IMR-90 (cell line): ENCODE results near the gene FAF2. TPM values are rescaled to one million over a fixed set of nuclear protein-coding genes. Genes with fewer than 3 reads are reported as not detected.
"Not testable (repeated sequence)": the region's sequence is repeated elsewhere in the genome, so short reads cannot be mapped to it uniquely, and the experiment has no call there.

ENCODE experiments used
- ATAC-seq: fragments of 200-7000 bp; cut with Tn5 transposase; 2 replicates; pipeline ENCODE4 v1.9.1; 2020; ENCODE audit warnings: low read depth, mild to moderate bottlenecking, moderate library complexity
- BruUV-seq: library from RNA; stranded (reverse); fragments of 400-500 nt; replicated peaks from 2 replicates; lab custom pipeline; 2021; lab: Mats Ljungman, UMichigan
- CTCF ChIA-PET: fragments of 300-600 bp; formaldehyde crosslinking; extraction: SDS; loops from one replicate; lab custom pipeline; 2021; ENCODE audit warnings: antibody characterized with exemption; lab: Yijun Ruan, JAX
- POLR2A ChIA-PET: fragments of 300-600 bp; sonication (Branson Sonifier 250); formaldehyde crosslinking; loops from one replicate; lab custom pipeline; 2022; ENCODE audit warnings: antibody characterized with exemption; ENCODE audit not compliant: unreplicated experiment; lab: Charles Lee
- DNase-seq: peaks from one replicate; pipeline ENCODE4 v3.0.0; 2013
- H2AFZ ChIP-seq: replicated peaks from 2 replicates; pipeline ENCODE3; 2013; ENCODE audit warnings: low read length, mild to moderate bottlenecking; ENCODE audit not compliant: poor library complexity
- H2AK5ac ChIP-seq: 2 replicates; pipeline ENCODE4 v1.6.1; 2013; ENCODE audit warnings: low read depth, low read length, inconsistent platforms
- H2AK9ac ChIP-seq: replicated peaks from 2 replicates; pipeline ENCODE3; 2013; ENCODE audit warnings: mild to moderate bottlenecking, low read depth, low read length, moderate library complexity; ENCODE audit not compliant: poor library complexity
- H2BK120ac ChIP-seq: 2 replicates; pipeline ENCODE4 v1.6.1; 2013; ENCODE audit warnings: low read depth, low read length, inconsistent platforms
- H2BK15ac ChIP-seq: 3 replicates; pipeline ENCODE4 v1.6.1; 2013; ENCODE audit warnings: low read depth, low read length, inconsistent platforms
- H2BK20ac ChIP-seq: 2 replicates; pipeline ENCODE4 v1.6.1; 2013; ENCODE audit warnings: low read depth, mild to moderate bottlenecking, inconsistent platforms, low read length, moderate library complexity
- H2BK5ac ChIP-seq: 2 replicates; pipeline ENCODE4 v1.6.1; 2013; ENCODE audit warnings: mild to moderate bottlenecking, low read depth, low read length, inconsistent platforms; ENCODE audit not compliant: poor library complexity, severe bottlenecking
- H3K14ac ChIP-seq: replicated peaks from 2 replicates; pipeline ENCODE4 v1.6.1; 2013; ENCODE audit warnings: low read depth, low read length, inconsistent platforms
- H3K18ac ChIP-seq: 2 replicates; pipeline ENCODE4 v1.6.1; 2013; ENCODE audit warnings: low read depth, low read length, control low read depth
- H3K23ac ChIP-seq: 2 replicates; pipeline ENCODE4 v1.6.1; 2013; ENCODE audit warnings: low read depth, low read length, inconsistent platforms
- H3K27ac ChIP-seq: 2 replicates; pipeline ENCODE4 v1.5.1; 2013; ENCODE audit warnings: mild to moderate bottlenecking, control low read depth, low read length; ENCODE audit not compliant: insufficient read depth
- H3K27me3 ChIP-seq: 2 replicates; pipeline ENCODE4 v1.6.1; 2013; ENCODE audit warnings: low read length; ENCODE audit not compliant: control insufficient read depth, insufficient read depth
- H3K36me3 ChIP-seq: 2 replicates; pipeline ENCODE4 v1.6.1; 2013; ENCODE audit warnings: low read length, mixed read lengths; ENCODE audit not compliant: control insufficient read depth, insufficient read depth
- H3K4ac ChIP-seq: 2 replicates; pipeline ENCODE4 v1.6.1; 2013; ENCODE audit warnings: low read depth, low read length, inconsistent platforms
- H3K4me1 ChIP-seq: 2 replicates; pipeline ENCODE4 v1.6.1; 2013; ENCODE audit warnings: low read length, mixed read lengths; ENCODE audit not compliant: control insufficient read depth, insufficient read depth
- H3K4me2 ChIP-seq: 2 replicates; pipeline ENCODE4 v1.6.1; 2013; ENCODE audit warnings: low read depth, mild to moderate bottlenecking, control low read depth, low read length, moderate library complexity
- H3K4me3 ChIP-seq: 2 replicates; pipeline ENCODE4 v1.5.1; 2013; ENCODE audit warnings: low read depth, mild to moderate bottlenecking, control low read depth, low read length, moderate library complexity; ENCODE audit not compliant: insufficient read depth
- H3K56ac ChIP-seq: 2 replicates; pipeline ENCODE4 v1.6.1; 2013; ENCODE audit warnings: low read length, inconsistent platforms; ENCODE audit not compliant: insufficient read depth; ENCODE audit errors: extremely low read depth
- H3K79me1 ChIP-seq, 2 experiments: 2 replicates each; pipeline ENCODE4 v1.6.1; 2013; ENCODE audit warnings: low read length in 2 of 2, inconsistent platforms in 1 of 2, low read depth in 1 of 2
- H3K9ac ChIP-seq: 2 replicates; pipeline ENCODE4 v1.6.1; 2013; ENCODE audit warnings: low read depth, low read length, control low read depth
- H3K9me1 ChIP-seq: 2 replicates; pipeline ENCODE4 v1.6.1; 2013; ENCODE audit warnings: low read length, inconsistent platforms; ENCODE audit not compliant: insufficient read depth
- H3K9me3 ChIP-seq: 2 replicates; pipeline ENCODE4 v1.6.1; 2013; ENCODE audit warnings: low read length; ENCODE audit not compliant: control insufficient read depth, insufficient read depth
- H4K20me1 ChIP-seq: 2 replicates; pipeline ENCODE4 v1.6.1; 2013; ENCODE audit warnings: low read length, inconsistent platforms; ENCODE audit not compliant: insufficient read depth
- H4K5ac ChIP-seq: 2 replicates; pipeline ENCODE4 v1.6.1; 2013; ENCODE audit warnings: mild to moderate bottlenecking, low read depth, low read length, control low read depth
- H4K8ac ChIP-seq, 2 experiments: 2 replicates each; pipeline ENCODE4 v1.6.1; 2013; ENCODE audit warnings: low read depth in 2 of 2, low read length in 2 of 2, control low read depth in 1 of 2, inconsistent platforms in 1 of 2
- H4K91ac ChIP-seq: 2 replicates; pipeline ENCODE4 v1.6.1; 2013; ENCODE audit warnings: low read depth, low read length, inconsistent platforms; ENCODE audit not compliant: insufficient read depth
- WGBS, 2 experiments: methylation state at CpG; one replicate each; pipeline versions ENCODE4 v1.1.5 to v1.1.7; 2013; ENCODE audit warnings: missing lambda C conversion rate in 2 of 2; ENCODE audit not compliant: insufficient read length in 1 of 2; ENCODE audit errors: extremely low coverage in 2 of 2; 5-methylcytosine and 5-hydroxymethylcytosine counted together
- dilution Hi-C: fragments of 300-500 bp; cut with HindIII; formaldehyde crosslinking; loops from one replicate; pipeline ENCODE4 v1.14.3; 2018; ENCODE audit warnings: low sequenced_read_pairs; ENCODE audit not compliant: unreplicated experiment
- in situ Hi-C: fragments of 300-500 bp; cut with MboI; formaldehyde crosslinking; loops from 3 replicates; pipeline ENCODE4 v1.14.3; 2019; ENCODE audit warnings: low sequenced_read_pairs, inconsistent platforms, mixed read lengths
- intact Hi-C: fragments of 100-400 bp; cut with micrococcal nuclease; formaldehyde crosslinking; loops from 2 replicates; pipeline ENCODE4 v1.10.0; 2022
- polyA plus RNA-seq, 3 experiments: library from polyadenylated mRNA; depleted of rRNA; stranded (reverse); fragments of >200 nt; gene quantifications; 2 replicates each; pipeline ENCODE4 v1.2.3, GENCODE V29; 2012; ENCODE audit warnings: low replicate concordance in 1 of 3
- total RNA-seq: library from RNA; depleted of rRNA; stranded (reverse); fragments of >200 nt; gene quantifications from 2 replicates; pipeline ENCODE4 v1.2.3, GENCODE V29; 2012

The FAF2 gene
- total and polyA plus RNA-seq, 2 of the 4 experiments (the other 2 are of a cell fraction) = 32.9 to 47.0 TPM

DNA sequence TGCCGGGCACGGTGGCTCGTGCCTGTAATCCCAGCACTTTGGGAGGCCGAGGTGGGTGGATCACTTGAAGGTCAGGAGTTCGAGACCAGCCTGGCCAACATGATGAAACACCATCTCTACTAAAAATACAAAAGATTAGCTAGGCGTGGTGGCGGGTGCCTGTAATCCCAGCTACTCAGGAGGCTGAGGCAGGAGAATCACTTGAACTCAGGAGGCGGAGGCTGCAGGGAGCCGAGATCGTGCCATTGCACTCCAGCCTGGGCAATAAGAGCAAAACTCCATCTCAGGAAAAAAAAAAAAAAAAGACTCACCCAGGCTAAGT is 40.0 kb upstream of the FAF2 start:
- H2BK20ac ChIP-seq, BruUV-seq, H3K27me3 ChIP-seq, H2AFZ ChIP-seq, H3K56ac ChIP-seq, H3K14ac ChIP-seq, H3K9me1 ChIP-seq, dilution Hi-C loops, H4K91ac ChIP-seq, H3K4me3 ChIP-seq, H2BK5ac ChIP-seq, H3K23ac ChIP-seq, H2AK9ac ChIP-seq, H3K9ac ChIP-seq, H3K27ac ChIP-seq, intact Hi-C loops, H4K8ac ChIP-seq, H3K4me2 ChIP-seq, POLR2A ChIA-PET, H4K5ac ChIP-seq, H3K18ac ChIP-seq, DNase-seq, H2BK120ac ChIP-seq, H2AK5ac ChIP-seq, H3K4ac ChIP-seq, H2BK15ac ChIP-seq, ATAC-seq, H3K9me3 ChIP-seq, in situ Hi-C loops, H3K4me1 ChIP-seq: not testable (repeated sequence)
- H3K79me1 ChIP-seq = peaks cover 22 to 37% of the 10 kb centered on the region in 2 experiments
- H4K20me1 ChIP-seq = peaks cover 25% of the 10 kb centered on the region
- CTCF ChIA-PET = interaction anchor here (1.2 kb wide), 1 partner anchor 40 kb away, joined by 3 read pairs; no protein-coding TSS in a partner anchor
- no CpG with 5 or more reads among the region's 10 CpGs for WGBS, 2 experiments
- peaks cover 27% of the 10 kb centered on the region for H3K36me3 ChIP-seq
